DMS 273 (cell line): ENCODE data around the gene PI4KA.
"Not testable (repeated sequence)": the region's sequence is repeated elsewhere in the genome, so short reads cannot be mapped to it uniquely, and the experiment has no call there.

ENCODE experiments used
- DNase-seq: peaks from one replicate; lab custom pipeline; 2025; ENCODE audit not compliant: unreplicated experiment; lab: John Stamatoyannopoulos, UW

PI4KA gene

DNA sequence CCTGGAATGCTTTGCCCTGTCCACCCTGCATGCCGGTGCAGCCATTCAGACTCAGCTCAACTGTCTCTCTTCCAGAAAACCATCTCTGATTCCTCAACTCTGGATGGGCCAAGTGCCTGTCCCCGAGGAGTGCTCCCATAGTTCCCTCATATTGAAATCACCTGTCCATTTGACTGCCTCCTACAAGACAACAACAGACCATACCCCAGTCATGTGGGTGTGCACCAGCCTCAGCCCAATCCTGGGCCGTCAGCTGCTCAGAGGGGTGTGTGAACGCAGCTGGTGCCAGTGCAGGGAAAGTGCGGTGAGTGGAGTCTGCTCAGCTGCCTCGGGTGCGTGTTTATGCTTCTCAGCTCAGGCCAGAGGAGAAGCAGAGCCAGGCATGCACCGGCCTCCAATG lies 126.2 kb downstream of the PI4KA start:
- not testable (repeated sequence) for DNase-seq

DNA sequence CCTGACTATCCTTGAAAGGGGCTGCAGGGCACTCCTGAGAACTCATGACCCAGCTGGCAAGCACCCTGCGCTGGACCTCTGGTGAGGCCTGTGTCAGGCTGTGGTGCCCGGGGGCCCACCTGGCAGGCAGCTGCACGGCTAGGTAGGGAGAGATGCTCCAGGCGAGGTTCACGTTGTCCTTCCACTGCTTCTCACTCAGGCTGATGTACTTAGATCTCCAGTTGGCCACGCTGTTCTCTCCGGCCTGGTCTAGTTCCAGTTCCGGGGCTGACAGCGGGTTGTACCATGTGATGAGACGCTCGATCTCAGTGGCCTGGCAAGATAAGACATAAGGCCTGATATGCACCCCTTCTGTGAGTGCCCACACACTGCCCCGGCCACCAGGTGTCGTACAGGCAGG lies 129.4 kb downstream of the PI4KA start:
- no peak for DNase-seq

DNA sequence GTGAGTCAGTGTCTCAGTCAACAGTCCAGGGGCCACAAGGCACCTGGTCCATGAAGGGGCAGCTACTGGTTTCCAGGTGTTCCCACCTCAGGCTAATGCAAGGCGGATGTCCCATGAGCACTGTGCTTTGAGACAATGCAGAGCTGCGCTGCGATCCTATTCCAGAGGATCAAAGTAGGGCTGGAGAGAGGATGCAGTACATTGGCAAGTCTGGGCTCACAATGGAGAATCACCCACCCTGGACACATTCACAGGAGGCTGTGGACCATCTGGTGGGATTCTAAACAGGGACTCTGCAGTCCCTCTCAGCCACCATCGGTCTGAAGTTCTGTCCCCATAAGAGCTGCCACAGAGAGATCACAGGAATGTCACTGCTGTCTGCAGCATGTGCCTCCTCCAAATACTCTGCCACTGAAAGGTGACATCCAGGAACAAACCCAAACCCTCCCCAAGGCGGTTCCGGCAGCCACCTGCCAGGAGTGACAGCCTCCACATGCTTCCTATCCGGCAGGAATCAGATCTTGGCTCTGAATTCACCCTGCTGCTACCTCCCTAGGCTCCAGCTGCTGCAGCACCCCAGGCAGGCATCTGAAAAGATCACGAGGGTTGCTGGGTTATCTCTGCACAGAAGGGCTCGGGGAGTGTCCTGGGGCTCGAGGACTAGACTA lies 130.0 kb downstream of the PI4KA start:
- peak; percentile 77 for DNase-seq

DNA sequence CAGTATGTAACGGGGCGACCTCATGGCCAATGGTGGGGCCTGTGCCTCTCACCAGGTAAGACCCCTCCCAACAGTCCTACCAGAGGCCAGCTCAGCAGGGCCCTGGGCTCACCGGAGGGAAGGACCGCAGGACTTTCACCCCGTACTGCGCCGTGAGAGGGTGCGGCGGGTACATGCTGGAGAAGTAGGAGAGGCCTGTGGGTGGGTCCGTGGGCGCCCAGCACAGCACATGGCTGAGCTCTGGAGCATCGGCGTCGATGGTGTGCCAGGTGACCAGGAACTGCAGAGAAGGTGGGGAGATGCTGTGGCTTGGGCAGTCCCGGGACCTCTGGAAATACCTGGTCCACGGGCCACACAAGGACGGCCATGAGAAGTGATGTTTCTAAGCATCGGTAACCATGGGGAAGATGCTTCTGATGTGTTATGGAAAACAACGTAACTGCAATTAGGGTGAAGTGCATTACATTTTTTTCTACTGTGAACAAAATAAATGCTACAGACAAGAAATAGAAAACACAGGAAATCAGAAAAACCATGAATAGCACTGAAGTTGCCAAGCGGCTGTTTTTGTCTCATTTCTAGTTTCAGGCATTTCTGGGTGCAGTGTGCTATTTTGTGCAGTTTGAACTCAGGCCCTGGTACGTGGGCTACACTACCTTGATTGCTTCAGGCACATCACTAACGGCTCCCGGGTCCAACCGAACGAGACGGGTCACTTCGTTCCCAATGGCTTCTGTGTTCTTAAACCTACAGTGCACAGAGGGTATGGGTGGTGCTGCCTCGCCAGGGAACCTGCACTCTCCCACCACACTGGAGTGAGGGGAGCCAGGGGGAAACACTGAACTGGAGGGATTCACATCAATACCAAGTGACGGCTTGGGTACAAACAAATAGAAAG lies 131.2 kb downstream of the PI4KA start:
- DNase-seq: no peak

DNA sequence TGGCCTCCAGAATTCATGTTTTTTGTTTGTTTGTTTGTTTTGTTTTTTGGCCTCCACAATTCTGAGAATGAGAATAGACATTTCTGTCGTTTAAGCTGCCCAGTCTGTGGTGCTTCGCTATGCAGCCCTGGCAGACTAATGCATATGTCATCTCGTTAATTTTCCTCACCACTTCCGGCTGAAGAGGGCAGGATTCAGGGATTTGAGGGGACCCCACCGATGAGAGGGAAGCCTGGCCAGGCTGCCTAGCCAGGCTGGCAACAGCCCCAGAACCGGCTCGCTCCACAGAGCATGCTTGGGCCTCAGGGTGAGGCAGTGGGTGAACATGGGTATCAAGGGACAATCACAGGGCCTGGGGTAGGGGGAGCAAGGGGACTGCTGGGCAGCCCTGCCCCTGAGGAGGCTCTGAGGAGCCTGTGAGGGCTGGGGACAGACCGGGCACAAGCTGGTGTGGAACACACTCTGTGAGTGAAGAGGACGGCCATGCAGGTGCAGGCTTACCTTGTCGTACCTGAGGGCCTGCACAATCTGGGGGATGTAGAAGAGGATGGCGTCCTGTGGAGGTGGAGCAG lies 132.5 kb downstream of the PI4KA start:
- DNase-seq: no peak

DNA sequence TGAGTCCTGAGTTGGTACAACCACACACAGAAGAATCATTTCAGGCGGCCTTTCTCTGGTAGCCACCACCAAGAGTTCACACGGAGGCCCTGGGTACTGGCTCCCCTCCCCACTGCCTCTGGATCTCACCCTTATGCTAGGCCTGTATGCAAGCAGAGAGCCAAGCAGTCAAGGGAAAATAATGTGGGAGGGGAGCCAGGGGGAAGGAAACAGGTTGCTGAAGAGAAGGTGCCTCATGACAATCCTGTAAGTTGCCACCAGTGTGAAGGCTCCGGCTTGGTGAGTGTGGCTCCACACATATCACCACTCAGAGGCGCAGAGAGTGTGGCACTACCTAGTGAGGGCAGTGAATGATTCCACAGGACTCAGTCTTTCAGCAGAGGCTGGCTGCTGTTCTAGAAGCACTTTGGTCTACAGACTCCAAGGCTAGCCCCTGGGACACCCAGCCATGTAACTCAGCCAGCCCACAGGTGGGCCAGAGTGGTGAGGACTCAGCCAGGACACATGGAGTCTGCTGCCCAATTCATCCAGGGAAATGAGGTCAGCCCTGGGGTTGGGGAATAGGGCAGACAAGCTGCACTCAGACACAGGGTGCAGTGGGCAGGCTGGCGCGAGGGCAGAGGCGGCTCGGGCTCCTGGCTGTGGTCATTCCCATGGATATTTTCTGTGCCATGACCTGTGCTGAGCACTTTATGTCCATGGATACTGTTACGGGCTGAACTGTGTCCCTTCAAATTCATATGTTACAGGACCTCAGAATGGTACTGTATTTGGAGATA lies 133.7 kb downstream of the PI4KA start:
- DNase-seq: no peak

DNA sequence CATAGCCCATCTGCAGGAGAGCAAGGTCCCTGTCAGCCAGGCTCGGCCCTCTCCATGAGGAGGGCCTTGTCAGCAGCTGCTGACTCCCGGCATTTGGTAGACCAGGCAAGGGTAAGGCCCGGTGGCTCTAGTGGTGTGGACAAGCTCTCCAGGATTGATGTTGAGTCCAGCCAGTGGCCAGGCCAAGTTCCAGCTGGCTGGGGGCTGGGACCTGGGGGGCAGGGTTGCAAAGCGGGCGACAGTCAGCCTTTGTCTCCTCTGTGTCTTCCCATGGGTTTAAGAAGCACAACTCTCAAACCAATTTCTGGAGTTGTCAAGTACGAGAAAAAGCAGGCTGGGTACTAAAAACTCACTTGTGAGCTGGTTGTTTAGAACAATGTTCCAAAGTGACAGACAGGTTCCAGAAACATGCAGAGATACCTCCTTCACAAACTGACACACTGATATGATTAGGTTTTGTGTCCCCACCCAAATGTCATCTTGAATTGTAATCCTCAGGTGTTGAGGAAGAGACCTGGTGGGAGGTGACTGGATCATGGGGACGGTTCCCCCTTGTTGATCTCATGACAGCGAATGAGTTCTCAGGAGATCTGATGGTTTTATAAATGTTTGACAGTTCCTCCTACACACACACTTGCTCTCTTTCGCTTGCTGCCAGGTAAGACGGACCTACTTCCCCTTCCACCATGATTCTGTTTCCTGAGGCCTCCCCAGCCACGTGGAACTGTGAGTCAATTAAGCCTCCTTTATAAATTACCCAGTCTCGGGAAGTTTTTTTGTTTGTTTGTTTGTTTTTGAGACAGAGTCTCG lies 137.0 kb downstream of the PI4KA start:
- no peak for DNase-seq

DNA sequence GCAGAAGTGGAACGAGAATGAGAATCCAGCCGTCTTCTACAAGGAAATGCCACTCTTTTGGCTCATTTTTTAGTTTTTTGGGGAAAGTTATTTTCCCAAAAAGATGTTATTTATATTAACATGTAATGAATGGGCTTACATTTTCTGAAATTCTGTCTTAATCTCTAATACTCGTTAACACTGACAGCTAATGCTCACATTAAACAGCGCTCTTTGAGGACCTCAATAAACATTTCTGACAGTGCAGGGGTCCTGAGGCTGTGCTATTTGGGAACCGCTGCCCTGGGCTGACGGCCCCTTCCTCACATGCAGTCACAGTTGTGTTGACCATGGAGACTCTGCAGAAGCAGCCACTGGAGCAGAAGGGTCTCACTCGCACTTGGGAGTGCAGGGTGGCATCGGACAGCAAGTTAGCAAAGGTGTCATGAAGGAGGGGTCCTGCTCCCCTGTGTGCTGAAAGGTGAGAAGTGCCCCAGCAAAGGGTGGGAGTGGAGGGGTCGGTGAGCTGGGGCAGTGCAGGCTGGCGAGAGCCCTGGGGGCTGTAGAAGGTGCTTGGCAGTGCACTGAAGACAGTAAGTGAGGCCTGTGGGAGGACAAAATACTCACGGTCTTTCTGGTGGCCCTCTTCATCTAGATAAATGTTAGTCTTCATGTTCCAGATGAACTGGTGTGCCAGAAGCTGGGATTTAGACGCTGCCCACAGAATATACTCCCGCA lies 137.8 kb downstream of the PI4KA start:
- no peak for DNase-seq

DNA sequence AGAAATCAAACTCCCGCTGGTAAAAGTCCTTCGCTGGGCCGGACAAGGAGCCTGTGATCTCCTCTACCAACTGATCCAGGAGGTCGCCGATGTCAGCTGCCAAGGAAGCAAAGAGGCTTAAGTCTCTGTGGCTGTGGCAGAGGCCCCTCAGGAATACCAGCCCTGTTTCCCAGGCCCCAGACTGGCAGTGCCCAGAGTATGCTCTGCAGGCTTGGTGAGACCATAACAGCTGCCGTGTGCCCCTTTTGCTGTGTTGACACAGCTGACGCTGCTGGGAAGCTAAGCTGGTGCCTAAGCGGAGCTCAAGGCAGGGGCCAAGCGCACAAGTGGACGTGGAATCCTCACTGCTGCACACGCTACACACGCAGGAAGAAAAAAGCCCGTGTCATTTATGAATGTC lies 139.9 kb downstream of the PI4KA start:
- peak; percentile 36 for DNase-seq

DNA sequence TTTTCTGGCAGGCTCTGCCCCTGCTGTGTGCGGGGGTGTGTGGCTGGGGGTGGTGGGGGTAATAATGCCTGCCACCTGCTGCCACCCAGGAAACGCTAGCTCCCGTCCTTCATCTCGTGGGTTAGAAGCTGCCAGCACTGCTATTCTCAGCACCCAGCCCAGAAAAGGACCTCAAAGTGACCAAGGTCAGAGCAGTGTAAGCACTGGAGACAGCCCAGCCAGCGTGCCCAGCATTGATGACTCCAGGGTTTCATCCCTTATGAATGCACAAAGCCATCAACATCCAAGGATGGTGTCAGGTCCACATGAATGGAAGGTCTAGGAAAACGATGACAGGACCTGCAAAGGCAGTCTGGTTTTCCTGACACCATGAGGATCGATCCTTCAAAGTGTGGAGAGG lies 140.6 kb downstream of the PI4KA start:
- not testable (repeated sequence) for DNase-seq

DNA sequence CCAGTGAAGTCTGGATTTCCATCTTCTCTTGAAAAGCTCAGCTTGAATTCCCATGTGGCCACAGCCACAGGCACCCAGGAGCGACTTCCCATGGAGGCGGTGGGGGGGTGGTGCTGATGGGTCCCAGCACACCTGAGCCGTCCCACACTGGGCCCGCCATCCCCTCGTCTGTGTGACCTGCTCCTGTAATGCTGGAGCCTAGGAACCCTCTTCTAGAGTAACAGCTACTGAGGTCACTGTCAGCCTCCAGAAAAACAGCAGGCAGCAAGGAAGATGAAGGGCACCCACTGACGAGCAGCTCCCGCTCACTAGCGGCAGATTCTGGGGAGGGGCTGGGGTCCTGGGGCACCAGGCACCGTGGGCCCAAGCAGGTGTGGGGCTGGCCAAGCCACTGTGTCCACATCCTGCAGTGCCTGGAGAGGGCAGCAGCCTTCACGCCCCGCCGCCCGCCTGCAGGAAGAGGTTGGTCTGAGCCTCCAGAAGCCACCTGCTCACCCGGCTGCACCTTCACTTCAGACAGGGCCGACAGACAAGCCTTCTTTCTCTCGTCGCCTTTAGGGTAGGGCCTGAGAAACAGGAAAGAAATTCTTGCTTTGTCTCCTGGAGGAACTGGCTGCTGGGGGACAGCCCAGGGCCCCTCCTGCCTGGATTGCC lies 141.3 kb downstream of the PI4KA start:
- not testable (repeated sequence) for DNase-seq

DNA sequence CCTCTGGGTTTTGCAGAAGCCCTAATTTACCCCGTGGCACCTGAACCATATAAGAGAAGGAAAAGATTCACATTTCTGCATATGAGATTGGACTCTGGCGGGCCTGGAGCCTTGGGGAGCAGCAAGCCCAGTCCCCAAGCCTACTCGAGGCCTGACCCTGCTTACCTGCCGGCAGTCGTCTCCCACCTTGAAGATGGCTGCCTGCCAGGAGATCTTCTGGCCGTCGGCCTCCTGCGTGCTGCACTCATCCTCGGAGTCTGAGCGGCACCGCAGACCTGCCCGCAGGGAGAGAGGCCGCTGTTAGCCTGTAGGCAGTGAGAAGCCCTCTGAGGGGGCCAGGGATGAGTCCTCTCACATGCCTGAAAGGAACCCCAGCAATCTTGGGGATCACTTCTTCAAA lies 145.5 kb downstream of the PI4KA start:
- DNase-seq: not testable (repeated sequence)

DNA sequence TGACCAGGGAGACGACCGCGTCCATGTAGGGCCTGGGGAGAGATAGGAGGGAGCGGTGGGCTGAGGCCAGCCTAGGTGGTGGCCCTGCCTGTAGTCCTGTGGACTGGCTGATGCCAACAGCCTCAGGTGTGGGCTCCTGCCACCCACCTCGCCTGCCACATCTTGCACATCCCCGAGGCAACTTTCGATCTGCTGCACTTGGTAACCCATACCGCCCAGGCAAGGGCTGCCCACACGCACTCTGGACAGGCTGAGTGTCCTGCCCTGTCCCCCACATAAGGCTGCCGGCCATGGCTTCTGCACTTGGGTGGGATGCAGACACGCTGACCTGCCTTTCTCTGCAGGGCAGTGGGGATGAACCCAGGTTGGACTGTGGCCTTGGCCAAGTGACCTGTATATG lies 148.6 kb downstream of the PI4KA start:
- not testable (repeated sequence) for DNase-seq

DNA sequence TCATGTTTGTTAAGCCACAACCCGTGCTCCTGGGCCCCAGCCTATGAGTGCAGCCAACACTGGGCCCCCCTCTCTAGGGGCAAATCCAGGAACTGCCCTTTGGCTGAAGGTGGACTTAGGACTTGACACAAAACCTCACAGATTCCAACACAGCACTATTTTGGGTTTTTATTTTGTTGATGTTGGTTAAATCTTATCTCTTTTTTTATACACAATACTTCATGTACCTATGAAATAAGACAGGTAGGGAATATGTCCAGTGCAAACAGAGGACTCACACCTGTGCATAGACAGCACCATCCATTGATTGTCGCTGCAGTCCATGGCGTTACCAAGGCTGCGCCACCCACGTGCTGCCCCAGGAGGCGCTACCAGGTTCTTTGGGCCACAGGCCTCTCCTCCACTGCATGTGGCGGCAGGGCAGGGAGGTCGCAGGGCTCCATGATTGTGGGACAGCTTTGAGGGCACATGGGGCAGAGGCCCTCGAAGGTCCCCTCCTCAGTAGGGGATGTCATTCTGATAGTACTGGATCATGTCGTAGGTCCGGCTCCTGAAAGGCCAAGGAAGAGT lies 151.0 kb downstream of the PI4KA start:
- not testable (repeated sequence) for DNase-seq

DNA sequence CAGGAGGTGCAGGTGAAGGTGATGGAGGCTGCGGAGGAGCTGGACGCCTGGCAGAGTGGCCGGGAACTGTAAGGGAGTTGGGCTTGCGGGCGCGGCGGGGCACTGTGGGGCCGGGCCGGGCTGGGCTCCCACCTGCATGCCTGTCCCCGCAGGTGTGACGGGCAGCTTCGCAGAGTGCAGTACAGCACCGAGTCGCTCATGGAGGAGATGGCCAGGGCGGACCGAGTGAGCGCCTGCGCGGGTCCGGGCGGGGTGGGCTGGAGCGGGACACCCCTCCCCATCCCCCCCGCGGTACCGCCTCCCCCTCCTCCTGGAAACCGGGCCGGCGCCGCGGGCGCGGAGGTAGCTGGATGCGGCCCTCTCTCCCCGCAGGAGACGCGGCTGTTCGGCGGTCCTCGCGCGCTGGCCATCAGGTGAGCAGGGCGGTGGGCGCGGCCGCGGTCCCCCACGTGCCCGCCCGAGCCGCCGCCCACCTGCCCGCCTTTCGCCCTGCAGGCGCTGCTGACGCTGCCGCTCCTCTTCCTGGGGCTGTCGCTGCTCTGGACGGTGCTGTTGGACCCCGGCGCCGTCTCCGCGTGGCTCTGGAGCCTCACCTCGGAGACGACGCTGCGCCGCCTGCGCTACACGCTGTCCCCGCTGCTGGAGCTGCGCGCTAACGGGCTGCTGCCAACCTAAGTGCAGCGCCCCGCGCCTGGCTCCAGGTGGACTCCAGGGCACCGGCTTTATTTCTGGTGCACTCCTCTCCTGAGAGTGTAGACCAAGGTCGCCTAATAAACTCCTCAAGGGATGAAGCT lies 154.6 kb downstream of the PI4KA start:
- DNase-seq: peak; percentile 17

DNA sequence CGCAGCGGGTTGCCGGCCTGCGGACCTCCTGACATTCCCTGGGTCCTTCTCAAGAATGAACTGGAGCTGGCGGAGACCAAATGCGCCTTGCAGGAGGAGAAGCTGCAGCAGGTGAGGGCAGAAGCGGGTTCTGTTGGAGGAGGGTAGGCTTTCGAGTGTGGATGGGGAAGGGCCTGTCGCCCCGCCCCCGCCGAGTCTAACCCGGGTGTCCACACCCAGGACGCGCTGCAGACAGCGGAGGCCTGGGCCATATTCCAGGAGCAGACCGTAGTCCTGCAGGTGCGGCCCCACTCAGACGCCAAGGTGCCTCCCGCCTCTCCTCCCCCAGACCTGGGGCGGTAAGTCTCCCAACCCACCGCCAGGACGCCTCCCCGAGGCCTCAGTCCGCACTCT lies 155.2 kb downstream of the PI4KA start:
- DNase-seq: not testable (repeated sequence)

DNA sequence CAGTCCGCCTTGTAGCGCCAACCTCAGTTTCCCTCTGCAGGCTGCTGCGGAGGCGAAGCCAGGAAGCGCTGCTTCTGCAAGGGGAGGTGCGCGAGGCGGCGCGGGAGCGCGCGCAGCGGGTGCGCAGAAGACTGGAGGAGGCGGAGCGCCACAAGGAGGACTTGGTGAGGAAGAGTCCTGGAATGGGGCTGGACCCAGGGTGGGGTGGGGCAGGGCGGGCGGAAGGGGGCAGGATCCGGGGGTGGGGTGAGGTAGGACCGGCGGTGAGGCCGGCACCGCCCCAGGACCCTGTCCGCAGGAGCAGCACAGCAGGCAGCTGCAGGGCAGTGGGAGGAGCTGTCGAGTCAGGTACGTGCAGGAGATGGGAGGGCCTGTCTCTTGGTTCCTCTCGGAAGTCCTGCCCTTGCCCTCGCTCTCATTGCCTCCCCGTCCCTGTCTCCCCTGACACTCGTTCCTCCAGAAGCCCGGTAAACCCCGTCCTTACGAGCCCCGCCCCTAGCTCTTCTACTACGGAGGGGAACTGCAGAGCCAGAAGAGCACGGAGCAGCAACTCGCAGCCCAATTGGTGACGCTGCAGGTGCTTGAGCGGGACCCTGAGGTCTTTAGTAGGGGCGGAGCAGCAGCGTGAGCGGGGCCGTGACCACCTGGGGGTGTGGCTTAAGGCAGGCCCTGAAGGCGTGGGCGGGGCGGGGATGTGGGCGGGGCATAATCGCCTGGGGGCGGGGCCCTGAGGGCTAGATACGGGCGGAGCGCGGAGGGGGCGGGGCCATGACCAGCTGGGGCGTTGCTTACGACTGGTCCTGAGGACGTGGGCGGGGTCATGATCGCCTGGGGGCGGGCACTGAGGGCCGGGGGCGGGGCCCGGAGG lies 155.8 kb downstream of the PI4KA start:
- peak; percentile 89 for DNase-seq
